A549 (cell line): ENCODE results near the gene NOL7. TPM values are rescaled to one million over a fixed set of nuclear protein-coding genes. Genes with fewer than 3 reads are reported as not detected.

Experiments
- ATAC-seq, 2 experiments: fragments of 200-7000 bp in 1 of 2; fragments of >200 bp in 1 of 2; cut with Nextera tagmentation in 1 of 2; cut with Tn5 transposase in 1 of 2; 3 replicates each; pipeline versions ENCODE4 v1.8.0 to v1.9.1; 2018 to 2020; ENCODE audit warnings: mild to moderate bottlenecking in 1 of 2, moderate library complexity in 1 of 2
- CTCF ChIA-PET: fragments of 300-600 bp; sonication (Branson Sonifier 250); formaldehyde crosslinking; extraction: SDS; loops from one replicate; lab custom pipeline; 2021; ENCODE audit warnings: antibody characterized with exemption, inconsistent platforms; lab: Yijun Ruan, JAX
- POLR2A ChIA-PET: fragments of 350-600 bp; formaldehyde crosslinking; extraction: SDS; loops from one replicate; lab custom pipeline; 2021; ENCODE audit warnings: antibody characterized with exemption, inconsistent platforms; lab: Yijun Ruan, JAX
- DNase-seq, 2 experiments: peaks; one replicate each; pipeline versions ENCODE4 v3.0.0 to v3.0.0-alpha.2; 2011 to 2016; ENCODE audit warnings: low read depth in 1 of 2, low spot score in 1 of 2
- FAIRE-seq: peaks from 2 replicates; lab custom pipeline; 2011; peaks lifted over from hg19 to GRCh38; lab: Jason Lieb, UNC
- H3K27ac ChIP-seq, 2 experiments: fragments of >200 bp; sonication (Bioruptor Twin); formaldehyde crosslinking; 3 replicates each; pipeline ENCODE4 v1.5.1; 2016 to 2017
- H3K4me1 ChIP-seq: fragments of >200 bp; sonication (Bioruptor Twin); formaldehyde crosslinking; 3 replicates; pipeline ENCODE4 v1.6.1; 2016
- H3K4me2 ChIP-seq: fragments of >200 bp; sonication (Bioruptor Twin); formaldehyde crosslinking; 3 replicates; pipeline ENCODE4 v1.6.1; 2016
- H3K4me3 ChIP-seq: fragments of >200 bp; sonication (Bioruptor Twin); formaldehyde crosslinking; 3 replicates; pipeline ENCODE4 v1.5.1; 2016
- H3K9me3 ChIP-seq: fragments of >200 bp; sonication (Bioruptor Twin); formaldehyde crosslinking; 3 replicates; pipeline ENCODE4 v1.6.1; 2016
- BCL3 ChIP-seq: fragments of >200 bp; sonication (Bioruptor Twin); formaldehyde crosslinking; IDR thresholded peaks from 3 replicates; pipeline ENCODE4 v1.6.1; 2016
- BHLHE40 ChIP-seq: IDR thresholded peaks from 2 replicates; pipeline ENCODE4 v1.6.1; 2012; ENCODE audit warnings: low read depth, low read length, inconsistent platforms
- CBX8 ChIP-seq: fragments of 200-600 bp; sonication (generic); IDR thresholded peaks from 2 replicates; pipeline ENCODE4 v1.6.1; 2016
- CEBPB ChIP-seq, 2 experiments: fragments of >200 bp in 1 of 2; sonication (Bioruptor Twin) in 1 of 2; formaldehyde crosslinking in 1 of 2; IDR thresholded peaks; 2 replicates each; pipeline ENCODE4 v1.6.1; 2012 to 2016
- CHD2 ChIP-seq: fragments of 150-350 bp; IDR thresholded peaks from 2 replicates; pipeline ENCODE4 v1.6.1; 2014; ENCODE audit warnings: low read length; ENCODE audit not compliant: partially characterized antibody
- E2F6 ChIP-seq: IDR thresholded peaks from 2 replicates; pipeline ENCODE4 v1.6.1; 2012; ENCODE audit warnings: low read depth, borderline replicate concordance
- FOXS1 ChIP-seq: fragments of 250-450 bp; sonication (Bioruptor Pico); IDR thresholded peaks from 2 replicates; pipeline ENCODE4 v1.5.0; 2020; ENCODE audit warnings: mild to moderate bottlenecking, moderate library complexity
- GATA3 ChIP-seq: IDR thresholded peaks from 2 replicates; pipeline ENCODE4 v1.6.1; 2012; ENCODE audit warnings: borderline replicate concordance
- HES2 ChIP-seq: fragments of >200 bp; sonication (Bioruptor Twin); formaldehyde crosslinking; IDR thresholded peaks from 2 replicates; pipeline ENCODE4 v1.6.1; 2016
- HMGXB4 ChIP-seq: fragments of 250-450 bp; sonication (Bioruptor Pico); IDR thresholded peaks from 2 replicates; pipeline ENCODE4 v1.5.0; 2021; ENCODE audit warnings: mild to moderate bottlenecking, moderate library complexity, borderline replicate concordance
- HOXA7 ChIP-seq: fragments of 250-450 bp; sonication (Bioruptor Pico); IDR thresholded peaks from 2 replicates; pipeline ENCODE4 v1.5.0; 2020; ENCODE audit warnings: mild to moderate bottlenecking, moderate library complexity
- HOXB5 ChIP-seq: fragments of 250-450 bp; sonication (Bioruptor Pico); IDR thresholded peaks from 2 replicates; pipeline ENCODE4 v1.5.0; 2020; ENCODE audit warnings: mild to moderate bottlenecking, moderate library complexity
- JUN ChIP-seq, 2 experiments: fragments of >200 bp; sonication (Bioruptor Twin); formaldehyde crosslinking; IDR thresholded peaks; 2 replicates in 1 of 2; 3 replicates in 1 of 2; pipeline ENCODE4 v1.6.1; 2016 to 2017
- JUNB ChIP-seq: fragments of >200 bp; sonication (Bioruptor Twin); formaldehyde crosslinking; IDR thresholded peaks from 2 replicates; pipeline ENCODE4 v1.6.1; 2016
- KDM5A ChIP-seq: fragments of 200-600 bp; sonication (generic); IDR thresholded peaks from 2 replicates; pipeline ENCODE4 v1.6.1; 2016; ENCODE audit warnings: antibody characterized with exemption, mild to moderate bottlenecking
- MAFK ChIP-seq: fragments of 450-650 bp; IDR thresholded peaks from 2 replicates; pipeline ENCODE4 v1.6.1; 2014; ENCODE audit not compliant: partially characterized antibody
- MAX ChIP-seq: IDR thresholded peaks from 2 replicates; pipeline ENCODE4 v1.6.1; 2012
- MYC ChIP-seq: IDR thresholded peaks from 2 replicates; pipeline ENCODE4 v1.6.1; 2012; ENCODE audit warnings: mild to moderate bottlenecking, inconsistent platforms, low read length, improper control_type of control experiment, borderline replicate concordance
- NR3C1 ChIP-seq: fragments of >200 bp; sonication (Bioruptor Twin); formaldehyde crosslinking; IDR thresholded peaks from 3 replicates; pipeline ENCODE4 v1.6.1; 2017
- POLR2A ChIP-seq: IDR thresholded peaks from 2 replicates; pipeline ENCODE4 v1.6.1; 2012; ENCODE audit warnings: mild to moderate bottlenecking, low read length
- POLR2AphosphoS2 ChIP-seq: conservative IDR thresholded peaks from 2 replicates; pipeline ENCODE4 v1.6.1; 2012; ENCODE audit warnings: low read length, improper control_type of control experiment, inconsistent platforms
- RAD21 ChIP-seq, 2 experiments: fragments of >200 bp in 1 of 2; sonication (Bioruptor Twin) in 1 of 2; formaldehyde crosslinking in 1 of 2; IDR thresholded peaks in 1 of 2; conservative IDR thresholded peaks in 1 of 2; 2 replicates in 1 of 2; 3 replicates in 1 of 2; pipeline ENCODE4 v1.6.1; 2012 to 2018; ENCODE audit warnings: inconsistent platforms in 1 of 2
- RARB ChIP-seq: fragments of 250-450 bp; sonication (Bioruptor Pico); IDR thresholded peaks from 2 replicates; pipeline ENCODE4 v1.8.0; 2021; ENCODE audit warnings: mild to moderate bottlenecking, moderate library complexity
- RFX5 ChIP-seq: fragments of 450-650 bp; IDR thresholded peaks from 2 replicates; pipeline ENCODE4 v1.7.1; 2014; ENCODE audit warnings: antibody characterized with exemption, mild to moderate bottlenecking, moderate library complexity
- SMC3 ChIP-seq: fragments of >200 bp; sonication (Bioruptor Twin); formaldehyde crosslinking; IDR thresholded peaks from 3 replicates; pipeline ENCODE4 v1.6.1; 2018; ENCODE audit warnings: inconsistent platforms
- SREBF2 ChIP-seq: fragments of 450-650 bp; IDR thresholded peaks from 2 replicates; pipeline ENCODE4 v1.6.1; 2014; ENCODE audit warnings: mild to moderate bottlenecking, moderate library complexity
- TFCP2L1 ChIP-seq: fragments of 250-450 bp; sonication (Bioruptor Pico); IDR thresholded peaks from 2 replicates; pipeline ENCODE4 v1.5.0; 2021; ENCODE audit warnings: mild to moderate bottlenecking
- ZFP36 ChIP-seq: fragments of 450-650 bp; IDR thresholded peaks from 2 replicates; pipeline ENCODE4 v1.6.1; 2014; ENCODE audit warnings: borderline replicate concordance; ENCODE audit not compliant: partially characterized antibody
- ZNF302 ChIP-seq: fragments of 250-450 bp; sonication (Bioruptor Pico); IDR thresholded peaks from 2 replicates; pipeline ENCODE4 v1.9.0; 2021; ENCODE audit warnings: inconsistent platforms, mild to moderate bottlenecking, moderate library complexity
- WGBS: methylation state at CpG from one replicate; pipeline ENCODE4 v1.1.6; 2017; ENCODE audit errors: missing lambda C conversion rate; 5-methylcytosine and 5-hydroxymethylcytosine counted together
- polyA plus RNA-seq, 4 experiments: library from polyadenylated mRNA; depleted of rRNA in 3 of 4; stranded (reverse); fragments of >200 nt; fragmentation: RNase III in 1 of 4; extraction: RNeasy Plus Mini Kit Qiagen cat#74134 plus additional on column Dnase treatment in 1 of 4; gene quantifications; 2 replicates in 3 of 4; 3 replicates in 1 of 4; pipeline ENCODE4 v1.2.3, GENCODE V29; 2011 to 2017

The NOL7 gene
- polyA plus RNA-seq, 2 of the 4 experiments (the other 2 are of a cell fraction): 75.1 to 85.9 TPM

- CTCF ChIA-PET: no interaction called here
- no peak overlapping the region for H3K27ac ChIP-seq
- no peak overlapping the region for H3K4me2 ChIP-seq
- no peaks in the 10 kb centered on the region for H3K4me1 ChIP-seq
- TF ChIP-seq RAD21 (conservative IDR thresholded peaks at IDR 0.05 in 1 of 2, IDR thresholded peaks at IDR 0.05 in 1 of 2): no peak
- TF ChIP-seq POLR2A: no peak
- no peak for TF ChIP-seq CHD2
- TF ChIP-seq MYC: no peak
- no peak for TF ChIP-seq MAFK
- no peak for TF ChIP-seq FOXS1 (CRISPR knock-in tag)
- no peak for TF ChIP-seq BCL3
- no peak for TF ChIP-seq E2F6
- no peak for TF ChIP-seq HOXA7 (CRISPR knock-in tag)
- ATAC-seq (no peak), DNase-seq (no peak), FAIRE-seq (no peak)
- H3K4me3 ChIP-seq: no peak overlapping the region
- POLR2A ChIA-PET: no interaction called here
- no peaks in the 10 kb centered on the region for H3K9me3 ChIP-seq
- WGBS: 83% methylated on average over 4 of the region's 4 CpGs
Observed at GRCh38 chr6:13605634-13606033, 9.5 kb upstream of the NOL7 start.

- no peak overlapping the region for H3K27ac ChIP-seq
- POLR2A ChIA-PET: no interaction called here
- CTCF ChIA-PET: no interaction called here
- peaks cover 3% of the 10 kb centered on the region; the same call in 2 of the 3 replicates for H3K4me1 ChIP-seq
- H3K9me3 ChIP-seq: no peaks in the 10 kb centered on the region
- H3K4me2 ChIP-seq: no peak overlapping the region
- no peak for TF ChIP-seq BHLHE40
- TF ChIP-seq HMGXB4 (CRISPR knock-in tag): no peak
- no peak for TF ChIP-seq HOXB5 (CRISPR knock-in tag)
- no peak for TF ChIP-seq FOXS1 (CRISPR knock-in tag)
- TF ChIP-seq CEBPB (IDR thresholded peaks at IDR 0.05): no peak
- no peak for TF ChIP-seq GATA3
- TF ChIP-seq TFCP2L1: no peak
- no peak for TF ChIP-seq JUNB
- TF ChIP-seq POLR2AphosphoS2: no peak
- no peak for TF ChIP-seq ZFP36
- TF ChIP-seq HOXA7 (CRISPR knock-in tag): no peak
- DNase-seq: no peak
- ATAC-seq: no peak
- FAIRE-seq: no peak
- H3K4me3 ChIP-seq: no peak overlapping the region
- 84% methylated on average over 4 of the region's 4 CpGs for WGBS
Observed at GRCh38 chr6:13611715-13612114, 3.4 kb upstream of the NOL7 start.

GRCh38 chr6:13613029-13613594 lies 2.0 kb upstream of the NOL7 start:
- H3K27ac ChIP-seq: no peak overlapping the region
- no peaks in the 10 kb centered on the region for H3K9me3 ChIP-seq
- no peak overlapping the region for H3K4me3 ChIP-seq
- no peak for DNase-seq
- no peak for FAIRE-seq
- ChIA-PET CTCF (interaction anchor here (1.0 to 1.8 kb wide), 2 partner anchors 11 to 19 kb away, joined by 3 to 4 read pairs; no protein-coding TSS in a partner anchor), POLR2A (no interaction called here)
- H3K4me2 ChIP-seq: peak overlapping the region; percentile 84
- H3K4me1 ChIP-seq: peaks cover 10% of the 10 kb centered on the region; the same call in 2 of the 3 replicates
- 75% methylated on average over 3 of the region's 3 CpGs for WGBS
- no peak for ATAC-seq
- no peak for TF ChIP-seq MYC
- no peak for TF ChIP-seq FOXS1 (CRISPR knock-in tag)
- no peak for TF ChIP-seq RFX5
- no peak for TF ChIP-seq SREBF2
- no peak for TF ChIP-seq TFCP2L1
- no peak for TF ChIP-seq HMGXB4 (CRISPR knock-in tag)
- no peak for TF ChIP-seq CBX8
- no peak for TF ChIP-seq SMC3
- no peak for TF ChIP-seq HES2
- TF ChIP-seq CHD2: no peak
- TF ChIP-seq RAD21 (conservative IDR thresholded peaks at IDR 0.05 in 1 of 2, IDR thresholded peaks at IDR 0.05 in 1 of 2): no peak
- TF ChIP-seq KDM5A: no peak
- TF ChIP-seq HOXB5 (CRISPR knock-in tag): no peak
- TF ChIP-seq JUN (IDR thresholded peaks at IDR 0.05): no peak
- no peak for TF ChIP-seq GATA3
- TF ChIP-seq MAX: no peak
- no peak for TF ChIP-seq NR3C1
- no peak for TF ChIP-seq RARB (CRISPR knock-in tag)
- TF ChIP-seq ZNF302 (CRISPR knock-in tag): no peak
